Naive B cell (primary cell): Measurements from ENCODE around the gene MMP2. TPM values are rescaled to one million over a fixed set of nuclear protein-coding genes. Genes with fewer than 3 reads are reported as not detected.

Source experiments
- ATAC-seq, 2 donors: fragments of 150-1000 bp; cut with Tn5 transposase; 2 replicates each; pipeline ENCODE4 v1.10.0; 2021; ENCODE audit warnings: low read depth in 2 of 2, mild to moderate bottlenecking in 2 of 2, moderate library complexity in 2 of 2
- DNase-seq: peaks from one replicate; pipeline ENCODE4 v3.0.0; 2022
- H3K27ac Mint-ChIP-seq, 6 donors: one replicate each; pipeline ENCODE4 v1.8.0; 2020 to 2022; ENCODE audit warnings: mild to moderate bottlenecking in 6 of 6, mixed read lengths in 6 of 6, moderate library complexity in 5 of 6, inconsistent platforms in 2 of 6
- H3K27me3 Mint-ChIP-seq, 3 donors: one replicate each; pipeline ENCODE4 v1.8.0; 2021 to 2022; ENCODE audit warnings: mixed read lengths in 3 of 3, mild to moderate bottlenecking in 1 of 3
- H3K36me3 Mint-ChIP-seq, 2 donors: one replicate each; pipeline ENCODE4 v1.8.0; 2020 to 2022; ENCODE audit warnings: mixed read lengths in 2 of 2, inconsistent platforms in 1 of 2, mild to moderate bottlenecking in 1 of 2
- H3K4me1 Mint-ChIP-seq, 3 donors: one replicate each; pipeline ENCODE4 v1.8.0; 2020 to 2022; ENCODE audit warnings: mixed read lengths in 3 of 3, inconsistent platforms in 1 of 3, mild to moderate bottlenecking in 1 of 3, moderate library complexity in 1 of 3
- H3K4me3 Mint-ChIP-seq, 8 donors: one replicate each; pipeline ENCODE4 v1.8.0; 2020 to 2022; ENCODE audit warnings: mild to moderate bottlenecking in 8 of 8, mixed read lengths in 8 of 8, moderate library complexity in 8 of 8, inconsistent platforms in 2 of 8
- H3K9me3 Mint-ChIP-seq, 7 donors: one replicate each; pipeline ENCODE4 v1.8.0; 2020 to 2022; ENCODE audit warnings: mixed read lengths in 7 of 7, mild to moderate bottlenecking in 5 of 7, inconsistent platforms in 2 of 7, moderate library complexity in 1 of 7
- polyA plus RNA-seq, 6 donors: library from polyadenylated mRNA; unstranded; fragments of 300-500 nt; fragmentation: Illumina TruSeq; gene quantifications; one replicate each; pipeline ENCODE4 v1.2.3, GENCODE V29; 2021; ENCODE audit warnings: low read depth in 6 of 6

Gene MMP2
- polyA plus RNA-seq, 6 donors from 2014 or later = not detected

- Mint-ChIP-seq H3K27ac (no peak overlapping the region), H3K4me1 (no peaks in the 10 kb centered on the region), H3K4me3 (no peak overlapping the region), H3K36me3 (no peaks in the 10 kb centered on the region), H3K9me3 (peaks cover 0 to 4% (median 0%) of the 10 kb centered on the region in 7 donors), H3K27me3 (peaks cover 7 to 13% (median 7%) of the 10 kb centered on the region in 3 donors)
- no peak for ATAC-seq
- no peak for DNase-seq
These were observed 11.3 kb downstream of the MMP2 start for GRCh38 chr16:55490301-55490700.

GRCh38 chr16:55491691-55492090 lies 12.7 kb downstream of the MMP2 start:
- H3K27me3 Mint-ChIP-seq = peaks cover 7 to 23% (median 10%) of the 10 kb centered on the region in 3 donors
- no peaks in the 10 kb centered on the region for H3K36me3 Mint-ChIP-seq
- H3K27ac Mint-ChIP-seq = no peak overlapping the region
- no peaks in the 10 kb centered on the region for H3K4me1 Mint-ChIP-seq
- H3K9me3 Mint-ChIP-seq = peaks cover 0 to 2% (median 0%) of the 10 kb centered on the region in 7 donors
- ATAC-seq (no peak), DNase-seq (no peak)
- H3K4me3 Mint-ChIP-seq = no peak overlapping the region

- DNase-seq = no peak
- Mint-ChIP-seq H3K27ac (no peak overlapping the region), H3K27me3 (peaks cover 8 to 27% (median 12%) of the 10 kb centered on the region in 3 donors), H3K4me1 (no peaks in the 10 kb centered on the region), H3K4me3 (no peak overlapping the region), H3K9me3 (peaks cover 0 to 1% (median 0%) of the 10 kb centered on the region in 7 donors), H3K36me3 (no peaks in the 10 kb centered on the region)
- ATAC-seq = no peak
These were observed 13.9 kb downstream of the MMP2 start for GRCh38 chr16:55492756-55493380.

GRCh38 chr16:55494994-55495421 lies 16.0 kb downstream of the MMP2 start:
- Mint-ChIP-seq H3K27me3 (peaks cover 7 to 18% (median 9%) of the 10 kb centered on the region in 3 donors), H3K36me3 (no peaks in the 10 kb centered on the region), H3K4me3 (no peak overlapping the region), H3K27ac (no peak overlapping the region), H3K4me1 (no peaks in the 10 kb centered on the region), H3K9me3 (peaks cover 0 to 1% (median 0%) of the 10 kb centered on the region in 7 donors)
- ATAC-seq = no peak
- no peak for DNase-seq

GRCh38 chr16:55495616-55496289 lies 16.8 kb downstream of the MMP2 start:
- Mint-ChIP-seq H3K36me3 (no peaks in the 10 kb centered on the region), H3K4me1 (no peaks in the 10 kb centered on the region), H3K4me3 (no peak overlapping the region), H3K9me3 (peaks cover 0 to 1% (median 0%) of the 10 kb centered on the region in 7 donors), H3K27me3 (peaks cover 5 to 14% (median 9%) of the 10 kb centered on the region in 3 donors), H3K27ac (no peak overlapping the region)
- no peak for DNase-seq
- no peak for ATAC-seq

GRCh38 chr16:55496509-55497145 lies 17.6 kb downstream of the MMP2 start:
- DNase-seq (no peak), ATAC-seq (no peak)
- Mint-ChIP-seq H3K9me3 (peaks cover 0 to under 1% (median 0%) of the 10 kb centered on the region in 7 donors), H3K36me3 (no peaks in the 10 kb centered on the region), H3K27me3 (peaks cover 5 to 14% (median 9%) of the 10 kb centered on the region in 3 donors), H3K4me1 (no peaks in the 10 kb centered on the region), H3K27ac (peak overlapping the region in 1 of 6 donors; percentile 84), H3K4me3 (no peak overlapping the region)

GRCh38 chr16:55497558-55497957 lies 18.6 kb downstream of the MMP2 start:
- no peak overlapping the region for H3K4me3 Mint-ChIP-seq
- H3K27me3 Mint-ChIP-seq = peaks cover 5 to 14% (median 9%) of the 10 kb centered on the region in 3 donors
- H3K36me3 Mint-ChIP-seq = no peaks in the 10 kb centered on the region
- DNase-seq (no peak), ATAC-seq (no peak)
- H3K9me3 Mint-ChIP-seq = no peaks in the 10 kb centered on the region
- no peaks in the 10 kb centered on the region for H3K4me1 Mint-ChIP-seq
- no peak overlapping the region for H3K27ac Mint-ChIP-seq

DNA sequence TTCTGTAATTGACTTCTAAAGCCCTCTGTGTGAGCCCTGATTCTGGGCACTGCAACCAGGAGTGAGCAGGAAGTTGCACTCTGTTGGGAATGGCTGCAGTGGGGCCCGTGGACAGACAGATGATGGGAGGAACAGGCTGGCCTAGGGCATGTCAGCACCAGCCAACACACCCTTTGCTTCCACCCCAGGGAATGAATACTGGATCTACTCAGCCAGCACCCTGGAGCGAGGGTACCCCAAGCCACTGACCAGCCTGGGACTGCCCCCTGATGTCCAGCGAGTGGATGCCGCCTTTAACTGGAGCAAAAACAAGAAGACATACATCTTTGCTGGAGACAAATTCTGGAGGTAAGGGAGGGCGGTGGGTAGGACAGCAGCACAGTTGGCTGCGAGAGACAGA lies 19.1 kb downstream of the MMP2 start:
- Mint-ChIP-seq H3K4me1 (no peaks in the 10 kb centered on the region), H3K4me3 (no peak overlapping the region), H3K9me3 (no peaks in the 10 kb centered on the region), H3K36me3 (no peaks in the 10 kb centered on the region), H3K27ac (peak overlapping the region in 2 of 6 donors; percentile 41 to 43), H3K27me3 (peaks cover 5 to 14% (median 9%) of the 10 kb centered on the region in 3 donors)
- no peak for DNase-seq
- no peak for ATAC-seq

DNA sequence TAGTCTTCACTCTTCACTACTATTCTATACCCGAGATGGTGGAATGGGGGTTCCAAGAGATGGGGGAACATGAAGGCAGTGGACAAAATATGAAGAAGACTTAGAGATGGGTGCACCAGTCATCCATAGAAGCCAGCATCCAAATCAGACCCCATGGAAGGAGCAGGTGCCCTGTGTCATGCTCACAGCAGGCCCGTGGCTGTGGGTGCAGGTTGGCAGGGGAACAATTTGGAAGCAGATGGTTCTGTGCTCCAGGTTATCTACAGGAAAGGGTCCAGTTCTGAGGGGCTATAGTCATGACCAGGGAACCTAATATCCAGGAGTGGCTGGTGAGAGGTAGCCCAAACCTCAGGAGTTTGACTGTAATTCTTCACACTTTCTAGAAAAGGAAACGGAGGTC lies 20.3 kb downstream of the MMP2 start:
- no peaks in the 10 kb centered on the region for H3K36me3 Mint-ChIP-seq
- H3K27me3 Mint-ChIP-seq = peaks cover 5 to 14% (median 9%) of the 10 kb centered on the region in 3 donors
- peak overlapping the region in 1 of 6 donors; percentile 47 for H3K27ac Mint-ChIP-seq
- H3K9me3 Mint-ChIP-seq = no peaks in the 10 kb centered on the region
- H3K4me3 Mint-ChIP-seq = no peak overlapping the region
- ATAC-seq (no peak), DNase-seq (no peak)
- H3K4me1 Mint-ChIP-seq = no peaks in the 10 kb centered on the region

DNA sequence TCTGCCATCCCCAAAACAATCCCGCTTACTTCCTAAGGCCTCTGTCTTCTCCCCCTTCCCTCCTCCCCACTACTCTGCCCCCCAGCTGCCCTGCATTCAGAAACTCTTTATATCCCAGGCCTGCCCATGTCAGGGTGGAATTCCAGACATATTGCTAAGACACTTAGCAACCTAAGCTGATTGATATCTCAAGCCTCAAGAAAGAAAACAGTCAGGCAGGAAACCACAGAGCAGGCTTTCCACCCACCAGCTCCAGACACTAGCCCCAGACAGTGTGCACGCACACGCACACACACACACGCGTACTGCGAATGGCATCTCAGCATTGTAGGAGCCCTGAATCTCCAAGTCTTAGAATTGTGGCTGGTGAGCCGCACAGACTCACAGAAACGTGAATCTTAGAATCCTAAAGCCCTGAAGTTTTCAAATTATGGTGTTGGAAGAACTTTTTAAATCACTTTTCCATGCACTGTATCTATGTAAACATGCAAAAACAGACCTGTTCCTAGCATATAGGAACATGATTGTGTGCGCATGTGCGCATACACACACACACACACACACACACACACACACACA lies 21.0 kb downstream of the MMP2 start:
- Mint-ChIP-seq H3K27ac (peak overlapping the region in 1 of 6 donors; percentile 20), H3K36me3 (no peaks in the 10 kb centered on the region)
- no peak for DNase-seq

DNA sequence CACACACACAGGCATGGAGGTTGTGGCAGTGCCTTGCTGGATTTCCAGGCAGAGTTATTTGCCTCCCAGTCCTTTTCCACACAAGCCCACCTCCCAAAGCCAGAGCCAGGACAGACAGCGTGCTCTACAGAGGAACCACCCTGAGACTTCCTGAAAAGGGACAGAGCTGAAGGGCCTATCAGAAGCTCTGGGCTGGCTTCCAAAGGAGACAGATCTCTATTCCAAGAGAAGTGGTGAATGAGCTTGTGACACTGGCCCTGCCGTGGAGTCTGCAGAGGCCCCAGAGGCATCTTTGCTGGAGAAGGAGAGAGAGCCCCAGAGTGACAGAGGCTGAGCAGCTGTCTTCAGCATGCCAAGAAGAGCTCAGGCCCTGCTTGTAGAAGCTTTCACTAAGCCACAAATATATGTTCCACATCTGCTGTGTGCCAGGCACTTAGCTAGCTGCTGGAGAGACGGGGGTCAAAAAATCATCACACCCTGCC lies 21.6 kb downstream of the MMP2 start:
- no peaks in the 10 kb centered on the region for H3K36me3 Mint-ChIP-seq
- no peak for DNase-seq
- no peak for ATAC-seq
- H3K4me3 Mint-ChIP-seq = no peak overlapping the region
- H3K4me1 Mint-ChIP-seq = no peaks in the 10 kb centered on the region
- H3K27ac Mint-ChIP-seq = no peak overlapping the region
- H3K9me3 Mint-ChIP-seq = no peaks in the 10 kb centered on the region
- peaks cover 5 to 14% (median 9%) of the 10 kb centered on the region in 3 donors for H3K27me3 Mint-ChIP-seq

More for the DNA sequence above, 21.0 kb downstream of the MMP2 start:
- no peak overlapping the region for H3K4me3 Mint-ChIP-seq
- no peak for ATAC-seq
- peaks cover 5 to 14% (median 9%) of the 10 kb centered on the region in 3 donors for H3K27me3 Mint-ChIP-seq
- no peaks in the 10 kb centered on the region for H3K4me1 Mint-ChIP-seq
- no peaks in the 10 kb centered on the region for H3K9me3 Mint-ChIP-seq

GRCh38 chr16:55501549-55502322 lies 22.7 kb downstream of the MMP2 start:
- no peaks in the 10 kb centered on the region for H3K9me3 Mint-ChIP-seq
- H3K27me3 Mint-ChIP-seq = peaks cover 4 to 8% (median 5%) of the 10 kb centered on the region in 3 donors
- ATAC-seq (no peak), DNase-seq (no peak)
- H3K4me1 Mint-ChIP-seq = no peaks in the 10 kb centered on the region
- no peaks in the 10 kb centered on the region for H3K36me3 Mint-ChIP-seq
- peak overlapping the region in 1 of 8 donors; percentile 7 for H3K4me3 Mint-ChIP-seq
- H3K27ac Mint-ChIP-seq = no peak overlapping the region
